OCI-LY1 (cell line): ENCODE results near the gene MPLKIP.

Experiments used
- CTCF ChIP-seq: fragments of 200-600 bp; sonication (generic), shearing (Covaris generic); IDR thresholded peaks from 2 replicates; pipeline ENCODE4 v1.5.1; 2017; ENCODE audit warnings: mild to moderate bottlenecking, antibody characterized with exemption, low read length, moderate library complexity, mixed read lengths
- EZH2 ChIP-seq: fragments of 200-600 bp; sonication (generic), shearing (Covaris generic); IDR thresholded peaks from 2 replicates; pipeline ENCODE4 v1.8.0; 2017; ENCODE audit warnings: borderline replicate concordance, mixed run types, mild to moderate bottlenecking, antibody characterized with exemption, low read length, moderate library complexity, mixed read lengths

DNA sequence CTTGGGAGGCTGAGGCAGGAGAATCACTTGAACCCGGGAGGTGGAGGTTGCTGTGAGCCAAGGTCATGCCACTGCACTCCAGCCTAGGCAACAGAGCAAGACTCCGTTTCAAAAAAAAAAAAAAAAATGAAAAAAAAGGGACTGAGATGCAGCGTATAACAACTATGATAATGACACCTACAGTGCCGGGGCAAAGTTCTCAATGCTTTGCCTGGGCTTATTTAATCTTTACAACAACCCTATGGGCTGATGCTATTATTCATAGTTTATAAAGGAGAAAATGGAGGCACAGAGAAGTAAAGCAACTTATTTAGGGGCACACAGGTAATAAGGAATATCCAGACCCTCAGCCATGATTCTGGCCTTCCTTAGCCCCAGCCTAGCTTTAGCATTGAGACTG, 48.0 kb upstream of the MPLKIP start:
- no peak for TF ChIP-seq CTCF
- no peak for TF ChIP-seq EZH2
